Motor neuron (in vitro differentiated cells): ENCODE data around the gene SUN1. TPM values are rescaled to one million over a fixed set of nuclear protein-coding genes. Genes with fewer than 3 reads are reported as not detected.

Experiments
- ATAC-seq, 8 experiments: fragments of 200-7000 bp; cut with Tn5 transposase; replicated peaks in 6 of 8; 2 replicates each; pipeline ENCODE4 v1.8.0; 2021; ENCODE audit warnings: mild to moderate bottlenecking in 8 of 8, moderate library complexity in 8 of 8
- H3K27ac ChIP-seq, 2 donors: fragments of 250-450 bp; sonication (Bioruptor Pico); 2 replicates each; pipeline ENCODE4 v1.9.0; 2021; ENCODE audit warnings: antibody characterized with exemption in 2 of 2, mild to moderate bottlenecking in 2 of 2, moderate library complexity in 1 of 2
- H3K4me1 ChIP-seq, 2 donors: fragments of 250-450 bp; sonication (Bioruptor Pico); replicated peaks in 1 of 2; 2 replicates each; pipeline ENCODE4 v1.6.1; 2021; ENCODE audit warnings: antibody characterized with exemption in 2 of 2, mild to moderate bottlenecking in 2 of 2, moderate library complexity in 1 of 2
- H3K4me3 ChIP-seq, 5 donors: fragments of 250-450 bp; sonication (Bioruptor Pico); 2 replicates each; pipeline ENCODE4 v1.9.0; 2021; ENCODE audit warnings: antibody characterized with exemption in 5 of 5, mild to moderate bottlenecking in 5 of 5, moderate library complexity in 4 of 5
- WGBS, 10 experiments: fragments of 450-650 bp; shearing (Covaris generic); methylation state at CpG; one replicate each; pipeline ENCODE4 v1.0.0; 2022; 5-methylcytosine and 5-hydroxymethylcytosine counted together
- in situ Hi-C, 9 experiments: fragments of 400-800 bp; cut with MboI; loops; one replicate each; pipeline ENCODE4 v1.15.0; 2021; ENCODE audit warnings: low sequenced_read_pairs in 9 of 9, low pct_unique_long_range_greater_than_20kb in 2 of 9; ENCODE audit not compliant: unreplicated experiment in 9 of 9
- total RNA-seq, 8 experiments: library from RNA; unstranded; fragments of 300-600 nt; gene quantifications; 2 replicates each; pipeline versions ENCODE4 v1.2.3 to v1.2.4, GENCODE V29; 2022

The SUN1 gene
- total RNA-seq, 8 experiments from 2014 or later, result 30.8 to 102 (median 53.0) TPM

GRCh38 chr7:916291-916941, 84.1 kb downstream of the SUN1 start:
- Histone ChIP-seq H3K4me1 (peaks cover 15 to 16% of the 10 kb centered on the region in 2 donors), H3K27ac (peak overlapping the region in 1 of 2 donors; percentile 48), H3K4me3 (no peak overlapping the region)
- in situ Hi-C loops, result no loop called here
- ATAC-seq, result peak in 6 of 8 experiments; percentile 40 to 71 (median 50)
- 0 to 48% (median 13%) methylated on average over 2 to 5 of the region's 17 CpGs; no CpG with 5 or more reads in 6 of the 10 experiments for WGBS, 10 experiments

- 79 to 95% (median 90%) methylated on average over 4 to 20 of the region's 33 CpGs; no CpG with 5 or more reads in 4 of the 10 experiments for WGBS, 10 experiments
- Histone ChIP-seq H3K4me3 (no peak overlapping the region), H3K27ac (no peak overlapping the region), H3K4me1 (peaks cover 15 to 16% of the 10 kb centered on the region in 2 donors)
- ATAC-seq, result no peak
- in situ Hi-C loops, result no loop called here
Observed at GRCh38 chr7:917255-918117, 85.2 kb downstream of the SUN1 start.

GRCh38 chr7:918118-918425, 85.8 kb downstream of the SUN1 start:
- no peak overlapping the region for H3K4me3 ChIP-seq
- H3K27ac ChIP-seq, result no peak overlapping the region
- WGBS, 10 experiments, result 70 to 83% (median 80%) methylated on average over 1 to 6 of the region's 9 CpGs; no CpG with 5 or more reads in 4 of the 10 experiments
- in situ Hi-C loops, result no loop called here
- no peak for ATAC-seq
- H3K4me1 ChIP-seq, result peaks cover 15 to 16% of the 10 kb centered on the region in 2 donors

- in situ Hi-C loops, result no loop called here
- Histone ChIP-seq H3K4me3 (no peak overlapping the region), H3K4me1 (peaks cover 15 to 16% of the 10 kb centered on the region in 2 donors), H3K27ac (no peak overlapping the region)
- 0 to 100% (median 88%) methylated on average over 2 to 4 of the region's 21 CpGs; no CpG with 5 or more reads in 5 of the 10 experiments for WGBS, 10 experiments
- no peak for ATAC-seq
Observed at GRCh38 chr7:918441-919113, 86.3 kb downstream of the SUN1 start.

- Histone ChIP-seq H3K27ac (no peak overlapping the region), H3K4me1 (peaks cover 15 to 16% of the 10 kb centered on the region in 2 donors), H3K4me3 (no peak overlapping the region)
- no peak for ATAC-seq
- in situ Hi-C loops, result no loop called here
- 14 to 80% (median 59%) methylated on average over 2 to 4 of the region's 13 CpGs; no CpG with 5 or more reads in 6 of the 10 experiments for WGBS, 10 experiments
Observed at GRCh38 chr7:919114-919442, 86.8 kb downstream of the SUN1 start.

GRCh38 chr7:919924-920341, 87.7 kb downstream of the SUN1 start:
- no peak overlapping the region for H3K27ac ChIP-seq
- WGBS, 10 experiments, result 40 to 80% methylated on average over 1 to 7 of the region's 26 CpGs; no CpG with 5 or more reads in 8 of the 10 experiments

GRCh38 chr7:920351-921070, 88.2 kb downstream of the SUN1 start:
- peaks cover 10 to 12% of the 10 kb centered on the region in 2 donors for H3K4me1 ChIP-seq
- no peak for ATAC-seq
- in situ Hi-C loops, result no loop called here
- 79 to 100% (median 80%) methylated on average over 1 to 4 of the region's 40 CpGs; no CpG with 5 or more reads in 6 of the 10 experiments for WGBS, 10 experiments
- no peak overlapping the region for H3K27ac ChIP-seq
- no peak overlapping the region for H3K4me3 ChIP-seq

More at GRCh38 chr7:919924-920341, 87.7 kb downstream of the SUN1 start:
- H3K4me1 ChIP-seq, result peaks cover 15 to 16% of the 10 kb centered on the region in 2 donors
- H3K4me3 ChIP-seq, result no peak overlapping the region
- in situ Hi-C loops, result no loop called here
- ATAC-seq, result no peak

- no peak for ATAC-seq
- no peak overlapping the region for H3K27ac ChIP-seq
- no peak overlapping the region for H3K4me3 ChIP-seq
- H3K4me1 ChIP-seq, result peaks cover 6 to 7% of the 10 kb centered on the region in 2 donors
- in situ Hi-C loops, result no loop called here
- 80 to 100% (median 90%) methylated on average over 1 to 3 of the region's 15 CpGs; no CpG with 5 or more reads in 7 of the 10 experiments for WGBS, 10 experiments
Observed at GRCh38 chr7:921071-921461, 88.8 kb downstream of the SUN1 start.

GRCh38 chr7:921581-922333, 89.5 kb downstream of the SUN1 start:
- no peak for ATAC-seq
- no peak overlapping the region for H3K27ac ChIP-seq
- WGBS, 10 experiments, result 76 to 90% (median 83%) methylated on average over 7 to 10 of the region's 36 CpGs; no CpG with 5 or more reads in 7 of the 10 experiments

GRCh38 chr7:922334-923107, 90.2 kb downstream of the SUN1 start:
- in situ Hi-C loops, result no loop called here
- ATAC-seq, result no peak
- Histone ChIP-seq H3K4me3 (no peak overlapping the region), H3K4me1 (no peaks in the 10 kb centered on the region), H3K27ac (no peak overlapping the region)
- WGBS, 10 experiments, result 52% methylated on average over 2 of the region's 29 CpGs; no CpG with 5 or more reads in 9 of the 10 experiments

More at GRCh38 chr7:921581-922333, 89.5 kb downstream of the SUN1 start:
- in situ Hi-C loops, result no loop called here
- Histone ChIP-seq H3K4me3 (no peak overlapping the region), H3K4me1 (no peaks in the 10 kb centered on the region)

- peak in 7 of 8 experiments; percentile 11 to 76 (median 33) for ATAC-seq
- Histone ChIP-seq H3K4me3 (no peak overlapping the region), H3K4me1 (no peaks in the 10 kb centered on the region), H3K27ac (no peak overlapping the region)
- 11 to 80% (median 55%) methylated on average over 2 to 8 of the region's 40 CpGs; no CpG with 5 or more reads in 7 of the 10 experiments for WGBS, 10 experiments
- in situ Hi-C loops, result no loop called here
Observed at GRCh38 chr7:923108-924041, 91.1 kb downstream of the SUN1 start.
